ENCODE results near the gene MRPL12. TPM values are rescaled to one million over a fixed set of nuclear protein-coding genes. Genes with fewer than 3 reads are reported as not detected.

Gene MRPL12
- total and polyA plus RNA-seq, 2 of the 13 experiments (the other 11 are each of a cell fraction or from before 2014, with no cell fraction given), result 39.1 to 94.1 TPM

DNA sequence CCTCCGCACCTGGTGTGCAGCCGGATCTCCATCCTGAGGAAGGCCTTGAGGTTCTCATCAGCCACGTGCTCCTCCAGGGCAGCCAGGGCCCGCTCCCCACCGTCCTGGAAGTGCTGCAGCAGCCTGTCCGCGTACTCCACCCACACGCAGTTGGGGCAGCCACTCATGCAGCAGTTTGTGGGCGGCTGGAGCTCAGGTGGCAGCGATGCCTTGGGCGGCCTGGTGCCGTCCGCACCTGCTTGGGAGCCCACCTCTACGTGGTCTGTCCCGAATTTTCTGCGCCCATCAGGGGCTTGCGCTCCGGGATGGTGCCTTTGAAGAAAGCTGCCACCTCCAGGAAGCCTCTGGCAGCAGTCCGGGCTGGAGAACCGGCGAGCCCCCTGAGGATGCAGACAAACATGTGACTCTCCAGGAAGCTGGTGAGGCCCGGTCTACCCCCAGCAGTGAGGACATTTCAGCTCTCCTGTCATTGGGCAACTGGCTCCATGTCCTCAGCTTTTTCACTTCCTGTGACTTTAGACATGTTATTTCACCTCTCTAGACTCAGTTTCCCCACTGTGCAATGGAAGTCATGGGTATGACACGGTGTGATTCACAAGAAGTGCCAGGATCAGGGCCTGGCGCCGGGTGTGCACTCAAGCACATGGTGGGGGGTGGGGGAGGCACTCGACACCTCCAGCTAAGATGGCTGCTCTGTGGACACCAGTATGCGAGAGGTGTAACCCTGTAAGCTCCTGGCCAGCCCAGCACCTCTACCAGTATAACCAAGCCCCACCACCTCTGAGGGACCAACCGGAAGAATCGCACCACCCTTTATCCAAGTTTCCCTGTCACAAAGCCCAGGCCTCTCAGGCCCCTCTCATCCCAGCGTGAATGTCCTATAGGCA is 37.7 kb upstream of the MRPL12 start (continued):
- TF ChIP-seq, protein P1, sequence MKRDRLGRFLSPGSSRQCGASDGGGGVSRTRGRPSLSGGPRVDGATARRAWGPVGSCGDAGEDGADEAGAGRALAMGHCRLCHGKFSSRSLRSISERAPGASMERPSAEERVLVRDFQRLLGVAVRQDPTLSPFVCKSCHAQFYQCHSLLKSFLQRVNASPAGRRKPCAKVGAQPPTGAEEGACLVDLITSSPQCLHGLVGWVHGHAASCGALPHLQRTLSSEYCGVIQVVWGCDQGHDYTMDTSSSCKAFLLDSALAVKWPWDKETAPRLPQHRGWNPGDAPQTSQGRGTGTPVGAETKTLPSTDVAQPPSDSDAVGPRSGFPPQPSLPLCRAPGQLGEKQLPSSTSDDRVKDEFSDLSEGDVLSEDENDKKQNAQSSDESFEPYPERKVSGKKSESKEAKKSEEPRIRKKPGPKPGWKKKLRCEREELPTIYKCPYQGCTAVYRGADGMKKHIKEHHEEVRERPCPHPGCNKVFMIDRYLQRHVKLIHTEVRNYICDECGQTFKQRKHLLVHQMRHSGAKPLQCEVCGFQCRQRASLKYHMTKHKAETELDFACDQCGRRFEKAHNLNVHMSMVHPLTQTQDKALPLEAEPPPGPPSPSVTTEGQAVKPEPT (CRISPR knock-in tag; IDR thresholded peaks at IDR 0.05; ENCODE audit: low read depth), result no peak; the same call in 1 of the 2 replicates
- 0 out of 2 replicates have a peak, but pooled peaks have one; percentile 60 for TF ChIP-seq THAP8 (CRISPR knock-in tag; IDR thresholded peaks at IDR 0.05; ENCODE audit: borderline replicate concordance)
- TF ChIP-seq AKNA (CRISPR knock-in tag; IDR thresholded peaks at IDR 0.05; ENCODE audit: borderline replicate concordance), result no peak
- TF ChIP-seq ZNF562 (CRISPR knock-in tag; IDR thresholded peaks at IDR 0.05; ENCODE audit: borderline replicate concordance), result no peak
- TF ChIP-seq ZNF333 (CRISPR knock-in tag; IDR thresholded peaks at IDR 0.05; ENCODE audit: borderline replicate concordance), result peak; percentile 22; the same call in 1 of the 2 replicates
- no peak for TF ChIP-seq ZNF317 (CRISPR knock-in tag; IDR thresholded peaks at IDR 0.05)
- TF ChIP-seq ZHX1 (CRISPR knock-in tag; IDR thresholded peaks at IDR 0.05; ENCODE audit: low read depth), result 0 out of 2 replicates have a peak, but pooled peaks have one; percentile 63
- TF ChIP-seq TOE1 (CRISPR knock-in tag; IDR thresholded peaks at IDR 0.05), result no peak
- TF ChIP-seq TRIM24 (CRISPR knock-in tag; IDR thresholded peaks at IDR 0.05), result no peak
- TF ChIP-seq CCAR2 (optimal IDR thresholded peaks at IDR 0.05; ENCODE audit: low read depth, low read length), result no peak
- TF ChIP-seq ZZZ3 (CRISPR knock-in tag; IDR thresholded peaks at IDR 0.05; ENCODE audit: borderline replicate concordance), result no peak
- peak; percentile 49; the same call in 1 of the 2 replicates for TF ChIP-seq ZNF33B (CRISPR knock-in tag; IDR thresholded peaks at IDR 0.05)
- TF ChIP-seq FOXO1 (CRISPR knock-in tag; IDR thresholded peaks at IDR 0.05), result no peak
- TF ChIP-seq KLF13 (CRISPR knock-in tag; IDR thresholded peaks at IDR 0.05), result 0 out of 2 replicates have a peak, but pooled peaks have one; percentile 67
- peak; percentile 61; the same call in 1 of the 2 replicates for TF ChIP-seq ZNF224 (CRISPR knock-in tag; IDR thresholded peaks at IDR 0.05)
- no peak for TF ChIP-seq POLR2AphosphoS2 (IDR thresholded peaks at IDR 0.05; ENCODE audit: low read depth, low read length)
- TF ChIP-seq CCDC6 (CRISPR knock-in tag; IDR thresholded peaks at IDR 0.05), result no peak; the same call in 1 of the 2 replicates
- 0 out of 2 replicates have a peak, but pooled peaks have one; percentile 44 for TF ChIP-seq ZMYM2 (CRISPR knock-in tag; IDR thresholded peaks at IDR 0.05)

All from HepG2 (cell line).